HepG2 (cell line): ENCODE data around the gene SOBP. TPM values are rescaled to one million over a fixed set of nuclear protein-coding genes. Genes with fewer than 3 reads are reported as not detected.

ENCODE experiments used
- BHLHE40 ChIP-seq: IDR thresholded peaks from 2 replicates; pipeline ENCODE4 v1.6.1; 2011; ENCODE audit warnings: low read length, improper control_type of control experiment
- FOSL1 ChIP-seq: sonication (generic); formaldehyde crosslinking; IDR thresholded peaks from 2 replicates; pipeline ENCODE4 v1.9.0; 2021; ENCODE audit warnings: missing genetic modification reagents, borderline replicate concordance
- HNRNPLL ChIP-seq: fragments of 200-400 bp; formaldehyde crosslinking; IDR thresholded peaks from 2 replicates; pipeline ENCODE4 v1.6.1; 2017; ENCODE audit warnings: mild to moderate bottlenecking, low read depth, low read length; ENCODE audit not compliant: poor library complexity, severe bottlenecking
- KDM2A ChIP-seq: sonication (generic); formaldehyde crosslinking; IDR thresholded peaks from 2 replicates; pipeline ENCODE4 v1.4.0; 2020; ENCODE audit warnings: low read depth, missing genetic modification reagents, borderline replicate concordance
- MEIS2 ChIP-seq: sonication (generic); formaldehyde crosslinking; IDR thresholded peaks from 2 replicates; pipeline ENCODE4 v1.9.0; 2021; ENCODE audit warnings: mild to moderate bottlenecking, missing genetic modification reagents
- MIER2 ChIP-seq: IDR thresholded peaks from 2 replicates; pipeline ENCODE4 v1.6.1; 2016; ENCODE audit warnings: missing biosample characterization, missing genetic modification reagents
- NCOR1 ChIP-seq: fragments of 200-600 bp; sonication (generic); IDR thresholded peaks from 2 replicates; pipeline ENCODE4 v1.7.0; 2017; ENCODE audit warnings: antibody characterized with exemption, low read length, borderline replicate concordance
- NFE2 ChIP-seq: sonication (generic); formaldehyde crosslinking; IDR thresholded peaks from 2 replicates; pipeline ENCODE4 v1.4.0; 2020; ENCODE audit warnings: missing genetic modification reagents
- RBM39 ChIP-seq: fragments of 200-400 bp; formaldehyde crosslinking; IDR thresholded peaks from one replicate; pipeline ENCODE4 v1.6.1; 2018; ENCODE audit warnings: antibody characterized with exemption, mild to moderate bottlenecking, low read depth, low read length; ENCODE audit not compliant: poor library complexity, severe bottlenecking
- SMAD3 ChIP-seq: sonication (generic); formaldehyde crosslinking; IDR thresholded peaks from 2 replicates; pipeline ENCODE4 v1.4.0; 2020; ENCODE audit warnings: missing genetic modification reagents
- SMARCE1 ChIP-seq: fragments of 450-650 bp; IDR thresholded peaks from 2 replicates; pipeline ENCODE4 v1.6.1; 2017; ENCODE audit warnings: borderline replicate concordance
- ZFP37 ChIP-seq: sonication (generic); formaldehyde crosslinking; IDR thresholded peaks from 2 replicates; pipeline ENCODE4 v1.4.0; 2020; ENCODE audit warnings: missing genetic modification reagents, borderline replicate concordance
- ZNF34 ChIP-seq: sonication (generic); formaldehyde crosslinking; IDR thresholded peaks from 2 replicates; pipeline ENCODE4 v1.4.0; 2020; ENCODE audit warnings: mild to moderate bottlenecking, missing genetic modification reagents, borderline replicate concordance
- ZNF737 ChIP-seq: sonication (generic); formaldehyde crosslinking; IDR thresholded peaks from 2 replicates; pipeline ENCODE4 v1.5.0; 2020; ENCODE audit warnings: missing genetic modification reagents, mild to moderate bottlenecking, borderline replicate concordance
- ZSCAN31 ChIP-seq: sonication (generic); formaldehyde crosslinking; IDR thresholded peaks from 2 replicates; pipeline ENCODE4 v1.5.0; 2020; ENCODE audit warnings: low read depth, mild to moderate bottlenecking, missing genetic modification reagents
- polyA plus RNA-seq, 8 experiments: library from polyadenylated mRNA; depleted of rRNA in 3 of 8; stranded (reverse) in 7 of 8; unstranded in 1 of 8; fragments of >200 nt; fragmentation: Illumina TruSeq in 4 of 8; extraction: Trizol in 4 of 8; gene quantifications; 2 replicates each; pipeline versions ENCODE4 v1.2.1 to v1.2.3, GENCODE V29; 2011 to 2016; ENCODE audit warnings: low read depth in 4 of 8, missing spikeins in 1 of 8, mixed read lengths in 1 of 8; ENCODE audit not compliant: insufficient read depth in 1 of 8
- total RNA-seq, 5 experiments: library from RNA; depleted of rRNA; stranded (reverse); fragments of >200 nt; fragmentation: Illumina TruSeq; extraction: Trizol; gene quantifications; 2 replicates each; pipeline ENCODE4 v1.2.3, GENCODE V29; 2016; ENCODE audit warnings: low read depth in 1 of 5
- TF ChIP-seq, protein P1 (sequence below): sonication (generic); formaldehyde crosslinking; IDR thresholded peaks from 2 replicates; pipeline ENCODE4 v1.8.0; 2022; ENCODE audit warnings: mild to moderate bottlenecking, missing genetic modification reagents, borderline replicate concordance
- TF ChIP-seq, protein P2 (sequence below): sonication (generic); formaldehyde crosslinking; IDR thresholded peaks from 2 replicates; pipeline ENCODE4 v1.5.1; 2020; ENCODE audit warnings: mild to moderate bottlenecking, missing genetic modification reagents, borderline replicate concordance
- TF ChIP-seq, protein P3 (sequence below): sonication (generic); formaldehyde crosslinking; IDR thresholded peaks from 2 replicates; pipeline ENCODE4 v1.4.0; 2020; ENCODE audit warnings: mild to moderate bottlenecking, missing genetic modification reagents
- TF ChIP-seq, protein P4 (sequence below), 2 experiments: fragments of 450-650 bp in 1 of 2; sonication (generic) in 1 of 2; formaldehyde crosslinking; IDR thresholded peaks; 2 replicates each; pipeline versions ENCODE4 v1.5.0 to v1.8.0; 2020 to 2022; ENCODE audit warnings: mild to moderate bottlenecking in 1 of 2, missing genetic modification reagents in 1 of 2
- TF ChIP-seq, protein P5 (sequence below): sonication (generic); IDR thresholded peaks from 2 replicates; pipeline ENCODE4 v1.6.1; 2016; ENCODE audit warnings: low read depth, borderline replicate concordance
- TF ChIP-seq, protein P6 (sequence below): IDR thresholded peaks from 2 replicates; pipeline ENCODE4 v1.6.1; 2012; ENCODE audit warnings: low read depth, low read length, improper control_type of control experiment

Gene SOBP
- total and polyA plus RNA-seq, 2 of the 13 experiments (the other 11 are each of a cell fraction or from before 2014, with no cell fraction given): 1.5 to 6.9 TPM

DNA sequence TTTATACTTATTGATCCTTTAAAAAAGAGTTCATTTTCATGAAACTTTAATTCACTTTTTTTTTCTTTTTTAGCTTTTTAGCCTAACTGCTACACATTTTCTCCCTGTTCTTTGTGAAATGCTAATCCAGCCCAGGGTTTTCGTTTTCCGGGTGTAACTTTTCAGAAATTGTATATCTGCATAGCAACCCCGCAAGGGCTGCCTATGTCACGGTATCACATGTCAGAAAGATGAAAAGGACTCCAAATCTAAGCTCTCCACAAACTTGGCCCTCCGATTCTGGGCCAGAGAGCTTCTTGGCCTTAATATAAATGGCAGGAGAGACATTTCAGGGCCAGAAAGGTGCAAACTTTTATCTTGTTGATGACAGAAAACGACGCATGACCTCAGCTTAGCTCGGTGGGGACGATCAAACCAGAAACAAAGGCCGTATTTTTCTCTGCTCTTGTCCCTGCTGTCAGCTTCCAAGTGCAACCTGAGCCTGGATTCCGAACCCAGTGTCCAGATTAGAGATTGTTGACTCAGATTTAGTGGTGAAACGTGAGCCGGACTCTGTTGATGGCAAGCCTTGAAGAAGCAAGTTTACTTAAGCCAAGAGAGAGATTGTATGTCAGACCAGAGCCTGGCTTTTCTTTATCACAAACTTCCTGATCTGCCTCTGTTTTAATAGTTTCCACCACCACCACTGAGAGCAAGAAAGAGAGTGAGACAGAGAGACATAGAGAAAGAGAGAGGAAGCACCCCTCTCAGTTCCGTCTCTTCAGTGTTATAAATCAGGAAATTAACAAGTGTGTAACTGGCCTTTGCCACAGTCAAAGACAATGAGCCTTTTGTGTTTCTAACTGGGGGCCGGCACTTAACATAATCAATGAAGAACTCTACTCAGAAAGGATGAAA is 176.4 kb downstream of the SOBP start (continued):
- TF ChIP-seq, protein P1, sequence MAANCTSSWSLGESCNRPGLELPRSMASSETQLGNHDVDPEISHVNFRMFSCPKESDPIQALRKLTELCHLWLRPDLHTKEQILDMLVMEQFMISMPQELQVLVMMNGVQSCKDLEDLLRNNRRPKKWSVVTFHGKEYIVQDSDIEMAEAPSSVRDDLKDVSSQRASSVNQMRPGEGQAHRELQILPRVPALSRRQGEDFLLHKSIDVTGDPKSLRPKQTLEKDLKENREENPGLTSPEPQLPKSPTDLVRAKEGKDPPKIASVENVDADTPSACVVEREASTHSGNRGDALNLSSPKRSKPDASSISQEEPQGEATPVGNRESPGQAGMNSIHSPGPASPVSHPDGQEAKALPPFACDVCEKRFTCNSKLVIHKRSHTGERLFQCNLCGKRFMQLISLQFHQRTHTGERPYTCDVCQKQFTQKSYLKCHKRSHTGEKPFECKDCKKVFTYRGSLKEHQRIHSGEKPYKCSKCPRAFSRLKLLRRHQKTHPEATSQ (CRISPR knock-in tag): 0 out of 2 replicates have a peak, but pooled peaks have one; percentile 27
- TF ChIP-seq MIER2 (no peak), NCOR1 (no peak), SMAD3 (no peak), ZFP37 (CRISPR knock-in tag) (no peak), MEIS2 (CRISPR knock-in tag) (peak; percentile 26; the same call in 1 of the 2 replicates), ZNF737 (CRISPR knock-in tag) (no peak), FOSL1 (no peak), SMARCE1 (no peak), BHLHE40 (peak; percentile 85), ZSCAN31 (CRISPR knock-in tag) (no peak), RBM39 (no peak), HNRNPLL (no peak), NFE2 (CRISPR knock-in tag) (no peak), KDM2A (CRISPR knock-in tag) (no peak), ZNF34 (CRISPR knock-in tag) (no peak)
- TF ChIP-seq, protein P2, sequence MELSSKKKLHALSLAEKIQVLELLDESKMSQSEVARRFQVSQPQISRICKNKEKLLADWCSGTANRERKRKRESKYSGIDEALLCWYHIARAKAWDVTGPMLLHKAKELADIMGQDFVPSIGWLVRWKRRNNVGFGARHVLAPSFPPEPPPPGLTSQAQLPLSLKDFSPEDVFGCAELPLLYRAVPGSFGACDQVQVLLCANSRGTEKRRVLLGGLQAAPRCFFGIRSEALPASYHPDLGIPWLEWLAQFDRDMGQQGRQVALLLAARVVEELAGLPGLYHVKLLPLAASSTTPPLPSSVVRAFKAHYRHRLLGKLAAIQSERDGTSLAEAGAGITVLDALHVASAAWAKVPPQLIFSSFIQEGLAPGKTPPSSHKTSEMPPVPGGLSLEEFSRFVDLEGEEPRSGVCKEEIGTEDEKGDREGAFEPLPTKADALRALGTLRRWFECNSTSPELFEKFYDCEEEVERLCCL: no peak
- TF ChIP-seq, protein P3, sequence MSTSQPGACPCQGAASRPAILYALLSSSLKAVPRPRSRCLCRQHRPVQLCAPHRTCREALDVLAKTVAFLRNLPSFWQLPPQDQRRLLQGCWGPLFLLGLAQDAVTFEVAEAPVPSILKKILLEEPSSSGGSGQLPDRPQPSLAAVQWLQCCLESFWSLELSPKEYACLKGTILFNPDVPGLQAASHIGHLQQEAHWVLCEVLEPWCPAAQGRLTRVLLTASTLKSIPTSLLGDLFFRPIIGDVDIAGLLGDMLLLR: no peak
- TF ChIP-seq, protein P4, sequence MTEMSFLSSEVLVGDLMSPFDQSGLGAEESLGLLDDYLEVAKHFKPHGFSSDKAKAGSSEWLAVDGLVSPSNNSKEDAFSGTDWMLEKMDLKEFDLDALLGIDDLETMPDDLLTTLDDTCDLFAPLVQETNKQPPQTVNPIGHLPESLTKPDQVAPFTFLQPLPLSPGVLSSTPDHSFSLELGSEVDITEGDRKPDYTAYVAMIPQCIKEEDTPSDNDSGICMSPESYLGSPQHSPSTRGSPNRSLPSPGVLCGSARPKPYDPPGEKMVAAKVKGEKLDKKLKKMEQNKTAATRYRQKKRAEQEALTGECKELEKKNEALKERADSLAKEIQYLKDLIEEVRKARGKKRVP (CRISPR knock-in tag; IDR thresholded peaks at IDR 0.05): no peak
- TF ChIP-seq, protein P5, sequence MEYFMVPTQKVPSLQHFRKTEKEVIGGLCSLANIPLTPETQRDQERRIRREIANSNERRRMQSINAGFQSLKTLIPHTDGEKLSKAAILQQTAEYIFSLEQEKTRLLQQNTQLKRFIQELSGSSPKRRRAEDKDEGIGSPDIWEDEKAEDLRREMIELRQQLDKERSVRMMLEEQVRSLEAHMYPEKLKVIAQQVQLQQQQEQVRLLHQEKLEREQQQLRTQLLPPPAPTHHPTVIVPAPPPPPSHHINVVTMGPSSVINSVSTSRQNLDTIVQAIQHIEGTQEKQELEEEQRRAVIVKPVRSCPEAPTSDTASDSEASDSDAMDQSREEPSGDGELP: no peak
- TF ChIP-seq, protein P6, sequence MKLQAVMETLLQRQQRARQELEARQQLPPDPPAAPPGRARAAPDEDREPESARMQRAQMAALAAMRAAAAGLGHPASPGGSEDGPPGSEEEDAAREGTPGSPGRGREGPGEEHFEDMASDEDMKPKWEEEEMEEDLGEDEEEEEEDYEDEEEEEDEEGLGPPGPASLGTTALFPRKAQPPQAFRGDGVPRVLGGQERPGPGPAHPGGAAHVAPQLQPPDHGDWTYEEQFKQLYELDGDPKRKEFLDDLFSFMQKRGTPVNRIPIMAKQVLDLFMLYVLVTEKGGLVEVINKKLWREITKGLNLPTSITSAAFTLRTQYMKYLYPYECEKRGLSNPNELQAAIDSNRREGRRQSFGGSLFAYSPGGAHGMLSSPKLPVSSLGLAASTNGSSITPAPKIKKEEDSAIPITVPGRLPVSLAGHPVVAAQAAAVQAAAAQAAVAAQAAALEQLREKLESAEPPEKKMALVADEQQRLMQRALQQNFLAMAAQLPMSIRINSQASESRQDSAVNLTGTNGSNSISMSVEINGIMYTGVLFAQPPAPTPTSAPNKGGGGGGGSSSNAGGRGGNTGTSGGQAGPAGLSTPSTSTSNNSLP: no peak
